ENCODE data around the gene EML6. TPM values are rescaled to one million over a fixed set of nuclear protein-coding genes. Genes with fewer than 3 reads are reported as not detected.

The EML6 gene
- total and polyA plus RNA-seq, 2 of the 8 experiments (the other 6 are each of a cell fraction or from before 2014, with no cell fraction given) = 1.2 to 1.6 TPM

DNA sequence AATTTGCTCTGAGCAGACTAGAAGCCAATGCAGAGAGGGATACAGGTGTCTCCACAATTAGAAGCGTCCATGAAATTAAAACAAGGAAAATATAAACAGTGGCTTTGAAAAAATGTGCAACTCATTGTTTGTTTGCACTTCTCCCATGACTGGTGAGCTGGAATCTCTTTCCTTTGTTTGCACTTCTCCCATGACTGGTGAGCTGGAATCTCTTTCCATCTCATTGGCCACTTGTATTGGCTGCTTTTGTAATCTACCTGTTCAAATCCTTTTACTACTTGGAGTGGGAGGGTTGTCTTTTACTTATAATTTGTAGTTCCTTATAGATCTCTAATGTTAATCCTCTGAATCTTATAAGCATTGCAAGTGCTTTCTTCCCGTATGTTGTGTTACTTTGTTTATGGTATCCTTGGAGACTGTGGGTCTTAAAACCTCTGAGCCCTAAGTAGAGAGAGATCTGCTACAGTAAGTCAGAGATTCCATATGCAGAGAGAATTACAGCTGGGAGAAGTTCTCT is 232.7 kb downstream of the EML6 start (continued):
- no peak for TF ChIP-seq SP4 (IDR thresholded peaks at IDR 0.05; ENCODE audit: low read length)
- no peak for TF ChIP-seq YY1 (IDR thresholded peaks at IDR 0.05; ENCODE audit: low read depth, low read length)
- TF ChIP-seq, protein P1, sequence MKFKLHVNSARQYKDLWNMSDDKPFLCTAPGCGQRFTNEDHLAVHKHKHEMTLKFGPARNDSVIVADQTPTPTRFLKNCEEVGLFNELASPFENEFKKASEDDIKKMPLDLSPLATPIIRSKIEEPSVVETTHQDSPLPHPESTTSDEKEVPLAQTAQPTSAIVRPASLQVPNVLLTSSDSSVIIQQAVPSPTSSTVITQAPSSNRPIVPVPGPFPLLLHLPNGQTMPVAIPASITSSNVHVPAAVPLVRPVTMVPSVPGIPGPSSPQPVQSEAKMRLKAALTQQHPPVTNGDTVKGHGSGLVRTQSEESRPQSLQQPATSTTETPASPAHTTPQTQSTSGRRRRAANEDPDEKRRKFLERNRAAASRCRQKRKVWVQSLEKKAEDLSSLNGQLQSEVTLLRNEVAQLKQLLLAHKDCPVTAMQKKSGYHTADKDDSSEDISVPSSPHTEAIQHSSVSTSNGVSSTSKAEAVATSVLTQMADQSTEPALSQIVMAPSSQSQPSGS (IDR thresholded peaks at IDR 0.05; ENCODE audit: low read length) = no peak
- no peak for TF ChIP-seq CHD2 (IDR thresholded peaks at IDR 0.05; ENCODE audit: low read length)
- no peak for TF ChIP-seq RFX5 (IDR thresholded peaks at IDR 0.05; ENCODE audit: borderline replicate concordance, low read depth, low read length)
- TF ChIP-seq RBBP5 (IDR thresholded peaks at IDR 0.05; ENCODE audit: borderline replicate concordance, low read depth, low read length) = no peak
- no peak for TF ChIP-seq BACH1 (IDR thresholded peaks at IDR 0.05; ENCODE audit: low read length)
